GM18511 (cell line): ENCODE results near the gene MACROD1.

Experiments
- ATAC-seq: cut with Tn5 transposase; IDR thresholded peaks from one replicate; pipeline ENCODE4 v1.9.1; 2021; ENCODE audit warnings: mild to moderate bottlenecking, moderate library complexity; ENCODE audit not compliant: unreplicated experiment

The MACROD1 gene

GRCh38 chr11:64001484-64002420 lies 164.2 kb downstream of the MACROD1 start:
- ATAC-seq = no peak

GRCh38 chr11:64000740-64001483 lies 165.0 kb downstream of the MACROD1 start:
- ATAC-seq = no peak

GRCh38 chr11:64000026-64000739 lies 165.7 kb downstream of the MACROD1 start:
- peak; percentile 58 for ATAC-seq

GRCh38 chr11:63999349-64000025 lies 166.4 kb downstream of the MACROD1 start:
- no peak for ATAC-seq

- no peak for ATAC-seq
These were observed 167.2 kb downstream of the MACROD1 start for GRCh38 chr11:63998558-63999348.

GRCh38 chr11:63997801-63998337 lies 168.0 kb downstream of the MACROD1 start:
- no peak for ATAC-seq

- ATAC-seq = no peak
These were observed 168.7 kb downstream of the MACROD1 start for GRCh38 chr11:63997104-63997700.

- ATAC-seq = no peak
These were observed 169.4 kb downstream of the MACROD1 start for GRCh38 chr11:63996512-63996911.

- no peak for ATAC-seq
These were observed 171.9 kb downstream of the MACROD1 start for GRCh38 chr11:63993993-63994392.

GRCh38 chr11:63993100-63993499 lies 172.8 kb downstream of the MACROD1 start:
- no peak for ATAC-seq

GRCh38 chr11:63991558-63991957 lies 174.4 kb downstream of the MACROD1 start:
- ATAC-seq = no peak

- no peak for ATAC-seq
These were observed 178.9 kb downstream of the MACROD1 start for GRCh38 chr11:63986932-63987513.

- ATAC-seq = peak; percentile 93
These were observed 179.6 kb downstream of the MACROD1 start, which contains the start of gene OTUB1 for GRCh38 chr11:63986156-63986931. Gene OTUB1, plus strand, starts transcription at chr11:63986438. Its CDS starts 19 bp downstream, at chr11:63986457.

- peak; percentile 50 for ATAC-seq
These were observed 180.1 kb downstream of the MACROD1 start for GRCh38 chr11:63985812-63986155.

GRCh38 chr11:63979426-63979825 lies 186.5 kb downstream of the MACROD1 start:
- ATAC-seq = no peak

GRCh38 chr11:63978551-63979239 lies 187.2 kb downstream of the MACROD1 start:
- no peak for ATAC-seq
